Smooth muscle cell (in vitro differentiated cells): Measurements from ENCODE around the gene ZNF774. TPM values are rescaled to one million over a fixed set of nuclear protein-coding genes. Genes with fewer than 3 reads are reported as not detected.

Experiments
- DNase-seq: peaks from one replicate; lab custom pipeline; 2025; ENCODE audit not compliant: unreplicated experiment; lab: John Stamatoyannopoulos, UW
- H2AFZ ChIP-seq: fragments of 200-600 bp; sonication (generic); 2 replicates; pipeline ENCODE4 v1.6.0; 2016; ENCODE audit warnings: antibody characterized with exemption, low read depth, mild to moderate bottlenecking
- H3F3A ChIP-seq: fragments of 200-600 bp; sonication (generic); 2 replicates; pipeline ENCODE4 v1.6.0; 2017; ENCODE audit warnings: antibody characterized with exemption, low read depth
- H3K27ac ChIP-seq: fragments of 200-600 bp; sonication (generic); 2 replicates; pipeline ENCODE4 v1.5.1; 2016; ENCODE audit warnings: low read depth, mild to moderate bottlenecking
- H3K27me3 ChIP-seq: fragments of 200-600 bp; sonication (generic); 2 replicates; pipeline ENCODE4 v1.6.1; 2016; ENCODE audit warnings: low read depth, mild to moderate bottlenecking
- H3K36me3 ChIP-seq: fragments of 200-600 bp; sonication (generic); 2 replicates; pipeline ENCODE4 v1.5.1; 2016; ENCODE audit warnings: low read depth
- H3K4me1 ChIP-seq: fragments of 200-600 bp; sonication (generic); 2 replicates; pipeline ENCODE4 v1.5.1; 2016; ENCODE audit warnings: low read depth
- H3K4me2 ChIP-seq: fragments of 200-600 bp; sonication (generic); 2 replicates; pipeline ENCODE4 v1.6.0; 2016; ENCODE audit warnings: mild to moderate bottlenecking
- H3K4me3 ChIP-seq: fragments of 200-600 bp; sonication (generic); 2 replicates; pipeline ENCODE4 v1.5.1; 2016; ENCODE audit warnings: mild to moderate bottlenecking
- H3K79me2 ChIP-seq: fragments of 200-600 bp; sonication (generic); 2 replicates; pipeline ENCODE4 v1.6.0; 2016; ENCODE audit warnings: low read depth, mild to moderate bottlenecking
- H3K9ac ChIP-seq: fragments of 200-600 bp; sonication (generic); 2 replicates; pipeline ENCODE4 v1.6.0; 2016; ENCODE audit warnings: low read depth
- H3K9me3 ChIP-seq: fragments of 200-600 bp; sonication (generic); replicated peaks from 2 replicates; pipeline ENCODE4 v1.5.1; 2016; ENCODE audit warnings: low read depth
- H4K20me1 ChIP-seq: fragments of 200-600 bp; sonication (generic); 2 replicates; pipeline ENCODE4 v1.6.0; 2016; ENCODE audit warnings: low read depth
- WGBS: methylation state at CpG from one replicate; pipeline ENCODE4 v1.1.7; 2016; ENCODE audit warnings: low lambda C conversion rate; 5-methylcytosine and 5-hydroxymethylcytosine counted together
- polyA plus RNA-seq: library from polyadenylated mRNA; unstranded; fragments of >200 nt; fragmentation: Nextera tagmentation; extraction: Ambion mirVana; gene quantifications from 2 replicates; pipeline ENCODE4 v1.2.1, GENCODE V29; 2016
- total RNA-seq: library from RNA; depleted of rRNA; stranded (reverse); fragments of >200 nt; gene quantifications from 2 replicates; pipeline ENCODE4 v1.2.3, GENCODE V29; 2014
- TF ChIP-seq, protein P1 (sequence below): fragments of 200-600 bp; sonication (generic); IDR thresholded peaks from 2 replicates; pipeline ENCODE4 v1.5.1; 2017; ENCODE audit warnings: borderline replicate concordance, mild to moderate bottlenecking, antibody characterized with exemption; ENCODE audit not compliant: insufficient read depth, poor library complexity, severe bottlenecking

The ZNF774 gene
- total and polyA plus RNA-seq, 2 experiments from 2014 or later, result 0.08 to 2.3 TPM

DNA sequence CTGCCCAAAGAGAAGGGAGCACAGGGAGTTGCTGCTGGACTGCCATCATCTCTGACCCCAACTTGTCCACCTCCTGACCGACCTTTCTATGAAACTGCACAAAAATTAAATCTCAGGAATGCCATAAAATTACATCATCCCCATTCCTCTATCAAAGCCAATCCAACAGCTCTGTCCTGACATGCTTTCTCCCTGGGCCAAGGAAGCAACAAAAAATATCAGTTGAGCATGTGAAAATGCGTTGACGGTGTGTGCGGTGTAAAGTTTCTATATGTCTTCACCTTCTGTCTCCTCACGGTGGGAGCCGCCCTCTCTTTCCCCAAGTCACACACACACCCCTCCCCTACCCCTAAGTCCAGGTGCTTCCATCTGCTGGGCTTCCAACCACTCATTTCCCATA, 3.6 kb upstream of the ZNF774 start:
- Histone ChIP-seq H3F3A (no peaks in the 10 kb centered on the region), H2AFZ (no peak overlapping the region), H3K4me3 (no peak overlapping the region), H3K27ac (no peak overlapping the region), H3K9ac (no peak overlapping the region), H3K27me3 (no peaks in the 10 kb centered on the region), H3K36me3 (no peaks in the 10 kb centered on the region), H4K20me1 (no peaks in the 10 kb centered on the region), H3K4me1 (no peaks in the 10 kb centered on the region), H3K4me2 (no peak overlapping the region), H3K79me2 (no peaks in the 10 kb centered on the region), H3K9me3 (no peaks in the 10 kb centered on the region)
- TF ChIP-seq, protein P1, sequence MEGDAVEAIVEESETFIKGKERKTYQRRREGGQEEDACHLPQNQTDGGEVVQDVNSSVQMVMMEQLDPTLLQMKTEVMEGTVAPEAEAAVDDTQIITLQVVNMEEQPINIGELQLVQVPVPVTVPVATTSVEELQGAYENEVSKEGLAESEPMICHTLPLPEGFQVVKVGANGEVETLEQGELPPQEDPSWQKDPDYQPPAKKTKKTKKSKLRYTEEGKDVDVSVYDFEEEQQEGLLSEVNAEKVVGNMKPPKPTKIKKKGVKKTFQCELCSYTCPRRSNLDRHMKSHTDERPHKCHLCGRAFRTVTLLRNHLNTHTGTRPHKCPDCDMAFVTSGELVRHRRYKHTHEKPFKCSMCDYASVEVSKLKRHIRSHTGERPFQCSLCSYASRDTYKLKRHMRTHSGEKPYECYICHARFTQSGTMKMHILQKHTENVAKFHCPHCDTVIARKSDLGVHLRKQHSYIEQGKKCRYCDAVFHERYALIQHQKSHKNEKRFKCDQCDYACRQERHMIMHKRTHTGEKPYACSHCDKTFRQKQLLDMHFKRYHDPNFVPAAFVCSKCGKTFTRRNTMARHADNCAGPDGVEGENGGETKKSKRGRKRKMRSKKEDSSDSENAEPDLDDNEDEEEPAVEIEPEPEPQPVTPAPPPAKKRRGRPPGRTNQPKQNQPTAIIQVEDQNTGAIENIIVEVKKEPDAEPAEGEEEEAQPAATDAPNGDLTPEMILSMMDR, result no peak
- WGBS, result 85% methylated on average over 6 of the region's 6 CpGs
- DNase-seq, result no peak

DNA sequence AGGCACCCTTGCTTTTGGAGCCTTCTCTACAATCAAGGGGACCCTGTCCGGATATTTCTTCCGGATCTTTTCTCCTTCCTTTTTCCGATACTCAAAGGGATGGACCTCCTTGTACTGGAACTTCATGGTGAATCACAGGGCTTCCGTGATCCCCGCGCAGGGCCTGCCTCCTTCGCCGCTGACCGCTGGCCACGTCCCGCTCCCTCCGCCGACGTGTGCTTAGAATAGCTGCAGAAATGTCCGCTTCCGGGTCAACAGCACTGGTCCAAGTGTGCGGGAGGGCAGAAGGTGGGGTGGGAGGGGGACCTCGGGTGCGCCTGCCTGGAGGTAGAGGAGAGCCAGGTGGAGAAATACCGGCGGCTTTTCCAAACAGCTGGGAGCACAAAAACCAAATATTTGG, 3.0 kb upstream of the ZNF774 start:
- Histone ChIP-seq H3K4me3 (no peak overlapping the region), H3K9me3 (no peaks in the 10 kb centered on the region), H3F3A (no peaks in the 10 kb centered on the region), H2AFZ (no peak overlapping the region), H3K36me3 (no peaks in the 10 kb centered on the region), H3K4me2 (no peak overlapping the region), H4K20me1 (no peaks in the 10 kb centered on the region), H3K79me2 (no peaks in the 10 kb centered on the region), H3K4me1 (no peaks in the 10 kb centered on the region), H3K9ac (no peak overlapping the region), H3K27me3 (no peaks in the 10 kb centered on the region), H3K27ac (no peak overlapping the region)
- no peak for DNase-seq
- WGBS, result 97% methylated on average over 21 of the region's 21 CpGs
- TF ChIP-seq, protein P1, result no peak

DNA sequence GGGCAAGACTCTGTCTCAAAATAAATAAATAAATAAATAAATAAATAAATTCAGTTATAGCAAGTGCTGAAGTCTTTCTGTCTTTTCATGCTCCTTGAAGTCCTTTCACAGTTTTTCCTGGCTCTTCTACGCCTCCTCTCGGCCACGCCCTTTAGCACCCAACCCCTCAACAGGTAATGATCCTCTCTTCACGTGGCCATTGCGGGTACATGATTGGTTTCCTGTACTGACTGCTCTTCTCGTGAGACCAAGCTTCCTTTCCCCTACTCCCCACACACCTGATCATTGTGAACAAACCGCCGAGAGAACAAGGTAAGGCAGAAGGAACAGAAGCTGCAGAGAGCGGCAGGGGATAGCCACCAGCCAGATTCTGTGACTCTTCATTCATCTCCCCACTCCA, 2.3 kb upstream of the ZNF774 start:
- no peak overlapping the region for H3K27ac ChIP-seq
- WGBS, result 91% methylated on average over 9 of the region's 9 CpGs

More for the DNA sequence above, 2.3 kb upstream of the ZNF774 start:
- TF ChIP-seq, protein P1, result no peak
- Histone ChIP-seq H4K20me1 (no peaks in the 10 kb centered on the region), H3K9ac (no peak overlapping the region), H3K4me2 (no peak overlapping the region), H3K4me1 (no peaks in the 10 kb centered on the region), H3K9me3 (no peaks in the 10 kb centered on the region), H3K79me2 (no peaks in the 10 kb centered on the region), H2AFZ (no peak overlapping the region), H3K4me3 (no peak overlapping the region), H3K36me3 (no peaks in the 10 kb centered on the region), H3K27me3 (no peaks in the 10 kb centered on the region), H3F3A (no peaks in the 10 kb centered on the region)
- no peak for DNase-seq
